Left forelimb (tissue), 1 donor: ENCODE results near the gene ADORA3.

ENCODE experiments used
- DNase-seq: peaks from one replicate; pipeline ENCODE4 v3.0.0-alpha.2; 2018; ENCODE audit warnings: low spot score

ADORA3 gene

DNA sequence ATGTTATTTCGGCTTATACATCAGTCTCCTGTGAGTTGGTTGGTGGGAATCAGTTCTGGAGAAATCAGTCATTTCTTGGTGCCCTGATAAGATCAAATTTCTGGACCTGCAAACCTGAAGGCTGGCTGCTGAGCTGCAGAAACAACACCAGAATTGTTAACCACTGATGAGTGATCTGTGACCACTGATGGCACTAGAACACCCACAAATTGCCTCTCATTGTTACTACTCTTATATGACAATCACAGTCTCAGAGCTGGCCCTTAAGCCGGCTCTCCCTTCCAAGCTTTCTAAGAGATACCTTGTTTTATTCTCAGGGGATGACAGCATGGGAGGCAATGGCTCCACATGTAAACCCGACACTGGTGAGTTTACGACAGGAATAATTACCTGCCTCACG, 27.7 kb downstream of the ADORA3 start:
- DNase-seq, result no peak

DNA sequence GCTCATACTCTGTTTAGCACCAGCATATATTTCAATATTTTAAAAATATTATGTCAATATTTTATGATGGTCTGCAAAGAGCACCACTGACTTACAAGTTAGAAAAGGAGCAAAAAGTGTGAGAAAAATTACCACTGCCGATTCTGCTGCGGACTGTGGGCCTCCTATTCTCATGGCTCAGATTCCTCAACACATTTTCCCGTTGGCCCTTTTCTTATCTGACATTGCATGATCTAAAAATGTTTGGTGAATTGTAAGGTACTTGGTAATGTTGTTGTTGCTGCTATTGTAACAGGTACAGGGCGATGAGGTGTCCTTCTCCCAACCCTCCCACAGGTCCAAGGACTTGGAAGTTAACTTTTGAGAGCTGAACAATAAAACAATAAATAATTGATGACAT, 28.9 kb downstream of the ADORA3 start:
- DNase-seq, result no peak

DNA sequence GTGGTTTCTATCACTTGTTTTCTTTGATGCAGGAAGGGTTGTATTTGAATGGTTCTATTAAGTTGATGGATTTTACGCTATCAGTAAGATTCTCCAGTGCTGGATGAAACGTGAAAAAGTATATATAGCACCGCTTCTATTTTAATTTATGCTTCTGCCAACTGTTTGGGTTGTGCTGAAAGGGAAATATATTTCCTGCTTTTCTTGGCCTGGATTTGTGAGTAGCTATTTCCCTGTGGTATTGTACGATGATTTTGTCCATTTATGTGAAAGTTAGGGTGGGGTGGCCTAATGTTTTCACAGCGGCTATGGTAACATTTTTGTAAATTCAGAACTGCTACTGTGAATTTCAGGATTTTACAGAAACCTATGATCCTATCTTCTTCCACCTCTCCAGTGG, 29.3 kb downstream of the ADORA3 start:
- no peak for DNase-seq

DNA sequence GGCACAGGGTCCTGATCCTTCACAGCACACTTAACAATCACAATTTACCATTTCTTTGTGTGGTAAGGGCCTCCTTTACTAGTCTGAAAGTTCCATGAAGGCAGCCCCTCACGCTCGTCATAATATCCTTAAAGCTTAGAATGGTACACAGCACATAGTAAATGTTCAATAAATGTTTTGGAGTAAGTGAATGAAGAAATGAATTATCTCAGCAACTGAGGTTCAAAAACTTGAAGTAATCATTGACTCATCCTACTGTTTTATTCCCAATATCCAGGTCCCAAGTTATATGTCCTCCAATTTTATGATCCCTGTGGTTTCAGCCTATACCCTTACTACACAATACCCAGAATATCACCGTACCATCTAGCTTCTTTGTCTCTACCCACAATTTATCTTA, 31.9 kb downstream of the ADORA3 start:
- DNase-seq, result no peak

GRCh38 chr1:111471012-111471411, 32.4 kb downstream of the ADORA3 start:
- DNase-seq, result no peak

DNA sequence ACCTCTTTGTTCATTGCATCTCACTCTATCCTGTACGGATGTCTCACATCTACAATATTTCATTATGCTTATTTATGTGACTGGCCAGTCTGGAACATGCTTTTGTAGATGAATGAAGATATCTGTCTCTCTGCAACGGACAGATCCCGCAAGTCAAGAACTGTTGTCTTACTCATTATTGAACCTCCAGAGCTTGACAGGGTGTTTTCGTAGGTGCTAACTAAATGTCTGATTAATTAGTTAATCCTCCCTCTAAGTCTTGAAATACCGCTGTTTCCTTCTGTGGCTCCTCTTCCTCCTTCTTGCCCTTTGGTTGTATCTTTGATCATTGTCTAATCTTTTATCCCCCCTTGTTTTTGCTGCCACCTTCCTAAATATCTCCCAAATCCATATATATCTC, 32.8 kb downstream of the ADORA3 start:
- no peak for DNase-seq

DNA sequence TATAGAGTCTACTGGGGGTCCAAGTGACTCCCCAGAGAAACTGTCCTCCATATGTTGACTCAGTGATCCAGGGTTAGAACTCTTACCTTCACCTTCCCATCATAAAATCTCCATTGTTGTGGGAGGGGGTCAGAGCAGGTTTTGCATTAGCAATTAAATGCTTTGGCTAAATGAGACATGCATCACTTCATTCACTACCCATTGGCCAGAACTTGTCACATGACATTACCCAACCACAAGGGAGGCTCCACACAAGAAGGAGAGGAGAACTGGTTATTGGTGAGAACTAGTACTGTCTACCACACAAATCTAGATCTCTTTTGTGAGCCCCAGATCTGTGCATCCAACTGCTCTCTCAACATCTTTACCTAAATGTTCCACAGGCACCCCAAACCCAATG, 33.9 kb downstream of the ADORA3 start:
- DNase-seq, result no peak

DNA sequence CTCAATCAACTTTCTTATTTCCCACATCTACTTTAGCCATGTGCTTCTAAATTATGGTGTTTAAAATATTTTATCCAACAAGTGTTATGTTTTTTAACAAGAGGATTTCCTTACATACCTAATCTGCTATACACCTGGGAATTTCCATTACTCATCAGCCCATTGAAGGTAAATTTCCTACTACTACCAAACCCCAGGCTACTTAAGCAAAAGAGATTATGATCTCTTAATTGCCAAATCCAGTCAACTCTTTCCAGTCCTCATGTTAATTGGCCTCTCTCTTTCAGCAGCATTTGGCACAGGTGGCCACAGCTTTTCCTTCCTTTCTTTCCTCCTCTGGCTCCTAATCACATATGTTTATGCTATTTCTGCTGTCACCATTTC, 34.7 kb downstream of the ADORA3 start:
- no peak for DNase-seq

- DNase-seq, result no peak
These were observed 35.3 kb downstream of the ADORA3 start for GRCh38 chr1:111467865-111468716.

DNA sequence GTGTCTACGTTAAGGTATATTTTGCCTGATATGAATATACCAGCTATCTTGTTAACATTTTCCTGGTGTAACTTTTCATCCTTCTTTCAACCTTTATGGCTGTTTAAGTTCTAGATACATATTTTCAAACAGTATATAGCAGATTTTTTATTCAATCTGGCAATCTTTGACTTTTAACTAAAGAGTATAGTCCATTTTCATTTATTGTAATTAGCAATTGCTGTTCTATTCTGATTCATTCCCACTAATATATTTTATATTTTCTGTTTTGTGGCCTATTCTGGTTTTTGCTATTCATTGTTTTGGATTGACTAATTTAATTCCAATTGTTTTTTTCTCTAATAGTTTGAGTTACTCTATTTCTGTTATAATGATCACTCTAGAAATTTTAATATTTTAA, 37.0 kb downstream of the ADORA3 start:
- DNase-seq, result no peak

- DNase-seq, result no peak
These were observed 37.7 kb downstream of the ADORA3 start for GRCh38 chr1:111465754-111466153.

DNA sequence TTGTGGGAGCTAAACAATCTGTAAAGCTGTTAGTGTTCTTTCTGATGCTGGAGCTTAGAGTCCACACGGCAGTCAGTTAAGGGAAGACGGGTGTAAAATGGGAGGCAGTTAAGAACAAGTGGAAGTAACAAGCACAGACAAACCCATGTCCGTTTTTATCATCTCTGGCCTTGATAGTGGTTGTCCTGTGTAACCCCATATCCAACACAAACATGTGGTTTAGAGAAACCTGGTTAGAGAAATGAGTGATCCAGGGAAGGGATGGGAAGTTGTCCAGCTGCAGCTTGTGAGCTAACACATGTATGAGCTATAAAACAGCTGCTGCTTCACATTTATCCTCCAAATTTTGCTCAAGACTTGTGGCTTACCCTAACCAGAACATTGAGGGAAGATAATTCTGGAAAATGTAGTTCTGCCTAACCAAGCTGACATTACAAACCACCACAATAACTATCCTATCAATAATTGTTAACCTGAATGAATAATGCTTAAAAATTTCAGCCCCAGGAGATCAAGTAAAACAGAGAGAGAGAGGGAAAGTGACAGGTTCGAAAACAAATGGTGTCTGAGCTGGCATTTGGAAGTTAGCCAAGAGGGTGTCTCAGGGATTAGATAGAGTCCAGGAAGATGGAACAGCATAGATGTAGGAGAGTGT, 40.3 kb downstream of the ADORA3 start:
- no peak for DNase-seq

DNA sequence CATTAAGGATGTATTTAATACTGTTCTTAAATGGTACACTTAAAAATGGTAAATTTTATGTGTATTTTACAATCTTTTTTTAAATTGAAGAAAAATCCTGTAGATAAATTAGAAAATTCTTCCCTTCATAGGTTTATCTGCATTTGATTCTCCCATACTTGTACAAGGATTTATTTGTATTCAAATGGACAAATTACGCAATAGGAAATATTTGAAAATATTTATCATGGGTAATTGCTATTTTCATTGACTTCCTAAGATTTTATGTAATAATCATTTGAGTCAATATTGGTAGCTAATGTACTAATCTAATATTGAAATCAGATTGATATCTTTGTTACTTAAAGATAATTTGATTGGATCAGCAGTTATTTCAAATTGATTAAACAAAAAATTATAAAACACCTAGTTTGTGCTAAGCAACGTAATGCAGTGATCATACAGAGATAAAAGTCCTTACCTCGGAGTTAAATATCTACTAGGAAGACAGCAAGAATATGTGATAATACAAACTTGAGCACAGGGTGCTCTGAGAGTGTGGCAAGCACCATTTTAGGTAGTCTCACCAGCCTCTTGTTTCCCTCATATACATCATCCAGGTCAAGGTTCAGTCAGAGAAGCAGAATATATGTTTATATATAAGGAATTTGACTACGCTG, 40.9 kb downstream of the ADORA3 start:
- no peak for DNase-seq

- DNase-seq, result no peak
These were observed 41.7 kb downstream of the ADORA3 start for GRCh38 chr1:111461765-111462164.

DNA sequence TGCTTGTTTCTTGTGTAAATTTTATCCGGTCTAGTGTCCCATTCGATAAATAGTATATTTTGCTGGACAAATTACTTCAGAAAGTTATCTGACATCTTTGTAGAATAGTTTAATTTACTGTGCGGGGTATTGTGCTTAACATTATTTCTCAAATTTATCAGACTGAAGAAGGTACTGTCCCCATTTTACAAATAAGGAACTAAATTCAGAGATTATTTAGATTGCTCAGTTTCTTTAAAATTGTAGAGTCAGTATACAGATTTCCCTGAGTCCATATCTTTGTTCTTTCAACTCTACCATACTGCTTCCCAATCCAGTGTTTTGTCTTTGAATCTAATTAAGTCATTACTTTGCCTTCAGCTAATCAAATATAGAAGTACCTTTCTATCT, 47.8 kb downstream of the ADORA3 start:
- DNase-seq, result no peak

DNA sequence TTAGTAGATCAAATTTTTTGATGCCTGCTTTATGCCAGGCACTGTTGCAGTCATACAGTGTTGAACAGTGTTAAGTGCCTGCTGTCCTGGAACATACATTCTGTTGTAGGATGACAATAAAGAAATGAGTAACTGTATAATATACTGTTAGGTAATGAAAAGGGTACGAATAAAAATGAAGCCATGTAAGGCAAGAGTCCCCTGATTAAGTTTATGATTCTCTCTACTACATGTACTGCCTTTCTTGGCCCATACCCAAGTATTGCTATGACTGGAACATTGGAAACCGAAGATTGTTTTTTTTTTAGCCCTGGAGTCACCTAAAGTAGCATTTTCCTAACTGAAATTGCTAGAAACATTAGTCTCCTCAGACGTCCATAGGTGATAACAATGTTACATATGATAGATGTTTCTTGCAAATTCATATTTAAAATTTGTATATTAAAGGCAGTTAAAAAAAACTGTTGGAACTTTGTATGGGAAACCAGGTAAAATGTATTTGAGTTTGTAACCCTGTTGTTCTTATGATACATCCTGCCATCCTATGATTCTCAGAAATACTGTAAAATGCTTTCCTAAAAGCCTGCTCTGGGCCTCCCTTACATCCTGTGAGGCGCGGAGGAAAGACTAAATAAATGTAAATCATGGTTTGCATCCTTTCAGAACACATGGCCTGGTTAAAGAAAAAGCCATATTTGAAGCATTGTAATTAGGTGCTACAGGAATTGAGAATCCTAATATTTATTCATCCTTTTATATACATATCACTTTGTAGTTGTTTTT, 48.4 kb downstream of the ADORA3 start:
- DNase-seq, result no peak

GRCh38 chr1:111453706-111454105, 49.7 kb downstream of the ADORA3 start:
- DNase-seq, result no peak

- DNase-seq, result no peak
These were observed 50.9 kb downstream of the ADORA3 start for GRCh38 chr1:111452581-111452980.

GRCh38 chr1:111450185-111450584, 53.2 kb downstream of the ADORA3 start:
- no peak for DNase-seq

- DNase-seq, result no peak
These were observed 53.8 kb downstream of the ADORA3 start for GRCh38 chr1:111449703-111450017.
